Caco-2 (cell line): Measurements from ENCODE around the gene HRH2. TPM values are rescaled to one million over a fixed set of nuclear protein-coding genes. Genes with fewer than 3 reads are reported as not detected.

Experiments used
- BruUV-seq: library from RNA; stranded (reverse); fragments of 400-500 nt; replicated peaks from 2 replicates; lab custom pipeline; 2021; lab: Mats Ljungman, UMichigan
- CTCF ChIA-PET: fragments of 300-600 bp; sonication (Branson Sonifier 250); formaldehyde crosslinking; loops from one replicate; lab custom pipeline; 2022; ENCODE audit warnings: antibody characterized with exemption; lab: Charles Lee
- POLR2A ChIA-PET: fragments of 300-600 bp; sonication (Branson Sonifier 250); formaldehyde crosslinking; loops from one replicate; lab custom pipeline; 2022; ENCODE audit warnings: antibody characterized with exemption; lab: Charles Lee
- DNase-seq, 2 experiments: peaks; one replicate each; pipeline versions ENCODE4 v3.0.0 to v3.0.0-alpha.2; 2020 to 2022
- H3K27me3 ChIP-seq: replicated peaks from 2 replicates; pipeline ENCODE4 v1.6.0; 2011; ENCODE audit warnings: low read length; ENCODE audit not compliant: control insufficient read depth, insufficient read depth
- H3K36me3 ChIP-seq: 2 replicates; pipeline ENCODE4 v1.5.1; 2011; ENCODE audit warnings: low read length; ENCODE audit not compliant: control insufficient read depth, insufficient read depth
- H3K4me1 ChIP-seq: fragments of 250-450 bp; sonication (Bioruptor Pico); 2 replicates; pipeline ENCODE4 v1.5.1; 2020; ENCODE audit warnings: mild to moderate bottlenecking
- H3K4me3 ChIP-seq: 2 replicates; pipeline ENCODE4 v1.5.1; 2011; ENCODE audit warnings: low read depth, mild to moderate bottlenecking, control low read depth, low read length
- H3K9me3 ChIP-seq: fragments of 250-450 bp; sonication (Bioruptor Pico); 2 replicates; pipeline ENCODE4 v1.5.1; 2020; ENCODE audit warnings: mild to moderate bottlenecking, moderate library complexity
- H3K27ac Mint-ChIP-seq: one replicate; pipeline ENCODE4 v1.8.0; 2022; ENCODE audit warnings: mixed read lengths; ENCODE audit not compliant: unreplicated experiment
- H3K27me3 Mint-ChIP-seq: one replicate; pipeline ENCODE4 v1.8.0; 2022; ENCODE audit warnings: mixed read lengths; ENCODE audit not compliant: insufficient read depth, unreplicated experiment
- H3K36me3 Mint-ChIP-seq: one replicate; pipeline ENCODE4 v1.8.0; 2022; ENCODE audit warnings: mild to moderate bottlenecking, mixed read lengths; ENCODE audit not compliant: insufficient read depth, unreplicated experiment
- H3K4me1 Mint-ChIP-seq: one replicate; pipeline ENCODE4 v1.8.0; 2022; ENCODE audit warnings: low read depth, mixed read lengths; ENCODE audit not compliant: unreplicated experiment
- H3K4me3 Mint-ChIP-seq: one replicate; pipeline ENCODE4 v1.8.0; 2022; ENCODE audit warnings: mild to moderate bottlenecking, moderate library complexity, mixed read lengths; ENCODE audit not compliant: unreplicated experiment
- H3K9me3 Mint-ChIP-seq: one replicate; pipeline ENCODE4 v1.8.0; 2022; ENCODE audit warnings: mixed read lengths; ENCODE audit not compliant: unreplicated experiment
- intact Hi-C: fragments of 100-400 bp; cut with micrococcal nuclease; formaldehyde crosslinking; loops from one replicate; pipeline ENCODE4 v1.10.0; 2022; ENCODE audit not compliant: unreplicated experiment
- total RNA-seq: library from RNA; stranded (reverse); gene quantifications from 2 replicates; pipeline ENCODE4 v1.2.3, GENCODE V29; 2022
- TF ChIP-seq, protein P1 (sequence below), 2 experiments: fragments of 200-600 bp in 1 of 2; IDR thresholded peaks; 1 replicate in 1 of 2; 2 replicates in 1 of 2; pipeline versions ENCODE4 v1.5.1 to v1.8.0; 2011 to 2022; ENCODE audit warnings: antibody characterized with exemption in 1 of 2, control low read depth in 1 of 2, inconsistent platforms in 1 of 2, low read depth in 1 of 2, low read length in 1 of 2, mild to moderate bottlenecking in 1 of 2, moderate library complexity in 1 of 2; ENCODE audit not compliant: insufficient read depth in 1 of 2, severe bottlenecking in 1 of 2, unreplicated experiment in 1 of 2

The HRH2 gene
- total RNA-seq, 1 experiment from 2014 or later, result not detected

DNA sequence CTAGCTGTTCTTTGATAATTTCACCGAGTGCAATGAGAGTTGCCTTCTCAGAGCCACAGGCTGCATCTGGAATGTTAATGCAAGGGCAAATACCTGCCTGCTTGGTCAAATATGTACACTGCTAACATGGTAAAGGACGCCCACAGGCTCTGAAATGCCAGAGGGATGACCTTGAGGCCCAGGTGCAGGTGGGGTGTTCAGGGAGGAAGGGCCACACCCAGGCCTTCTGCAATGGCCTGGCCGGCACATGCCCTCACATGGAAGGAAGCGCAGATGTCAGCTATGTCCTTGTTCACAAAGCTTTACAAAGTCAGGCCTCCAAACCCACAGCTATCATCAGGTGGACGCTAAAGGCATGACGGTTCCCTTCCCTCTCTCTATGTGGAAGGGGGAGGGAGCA lies 48.6 kb downstream of the HRH2 start:
- Histone ChIP-seq H3K27me3 (no peaks in the 10 kb centered on the region), H3K4me1 (peaks cover 15% of the 10 kb centered on the region), H3K4me3 (no peak overlapping the region), H3K36me3 (no peaks in the 10 kb centered on the region), H3K9me3 (no peaks in the 10 kb centered on the region)
- TF ChIP-seq, protein P1, sequence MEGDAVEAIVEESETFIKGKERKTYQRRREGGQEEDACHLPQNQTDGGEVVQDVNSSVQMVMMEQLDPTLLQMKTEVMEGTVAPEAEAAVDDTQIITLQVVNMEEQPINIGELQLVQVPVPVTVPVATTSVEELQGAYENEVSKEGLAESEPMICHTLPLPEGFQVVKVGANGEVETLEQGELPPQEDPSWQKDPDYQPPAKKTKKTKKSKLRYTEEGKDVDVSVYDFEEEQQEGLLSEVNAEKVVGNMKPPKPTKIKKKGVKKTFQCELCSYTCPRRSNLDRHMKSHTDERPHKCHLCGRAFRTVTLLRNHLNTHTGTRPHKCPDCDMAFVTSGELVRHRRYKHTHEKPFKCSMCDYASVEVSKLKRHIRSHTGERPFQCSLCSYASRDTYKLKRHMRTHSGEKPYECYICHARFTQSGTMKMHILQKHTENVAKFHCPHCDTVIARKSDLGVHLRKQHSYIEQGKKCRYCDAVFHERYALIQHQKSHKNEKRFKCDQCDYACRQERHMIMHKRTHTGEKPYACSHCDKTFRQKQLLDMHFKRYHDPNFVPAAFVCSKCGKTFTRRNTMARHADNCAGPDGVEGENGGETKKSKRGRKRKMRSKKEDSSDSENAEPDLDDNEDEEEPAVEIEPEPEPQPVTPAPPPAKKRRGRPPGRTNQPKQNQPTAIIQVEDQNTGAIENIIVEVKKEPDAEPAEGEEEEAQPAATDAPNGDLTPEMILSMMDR (IDR thresholded peaks at IDR 0.05; ENCODE audit: insufficient read depth in 1 of 2, low read depth in 1 of 2, low read length in 1 of 2, severe bottlenecking in 1 of 2, unreplicated experiment in 1 of 2), result no peak
- Mint-ChIP-seq H3K4me1 (peaks cover 26% of the 10 kb centered on the region), H3K27me3 (peaks cover 4% of the 10 kb centered on the region), H3K36me3 (peaks cover 6% of the 10 kb centered on the region), H3K9me3 (peaks cover 10% of the 10 kb centered on the region), H3K27ac (peak overlapping the region; percentile 63), H3K4me3 (no peak overlapping the region)
- intact Hi-C loops, result loop anchor here (1.0 kb wide), 1 partner anchor 172 kb away; no protein-coding TSS in a partner anchor
- BruUV-seq, result no TSS peak
- DNase-seq, result peak; percentile 84 to 88
- ChIA-PET POLR2A (no interaction called here), CTCF (interaction anchor here (0.6 to 2.4 kb wide), 5 partner anchors 12 to 241 kb away, joined by 3 to 22 read pairs (median 6); no protein-coding TSS in a partner anchor)

DNA sequence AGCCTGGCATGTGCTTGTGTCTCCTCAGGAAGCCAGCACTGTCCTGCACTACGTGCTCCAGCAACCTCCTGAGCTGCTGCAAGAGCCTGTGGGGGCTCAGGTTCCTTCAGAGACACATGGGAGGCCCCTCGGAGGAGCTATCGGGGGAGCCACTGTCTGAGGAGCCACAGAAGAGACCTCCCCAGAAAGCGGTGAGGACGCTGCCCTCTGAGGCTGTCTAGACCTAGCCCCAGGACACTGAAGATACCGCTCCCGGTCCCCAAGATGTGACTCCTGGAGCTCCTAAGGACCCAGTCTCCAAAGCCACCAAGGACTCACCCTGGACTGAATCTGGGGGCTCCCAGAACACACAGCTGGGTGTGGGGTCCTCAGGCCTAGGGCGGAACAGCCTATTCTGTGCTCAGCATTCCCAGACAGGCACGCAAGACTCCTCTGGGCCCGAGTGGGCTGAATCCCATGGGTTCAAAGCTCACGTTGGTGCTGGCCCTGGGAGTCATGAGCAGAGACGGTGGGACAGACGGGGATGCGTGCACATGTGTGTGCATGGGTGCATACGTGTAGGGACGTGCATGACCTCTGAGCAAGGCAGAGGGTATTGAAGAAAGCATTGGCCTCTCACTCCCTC lies 50.0 kb downstream of the HRH2 start:
- intact Hi-C loops, result no loop called here
- no peaks in the 10 kb centered on the region for H3K27me3 ChIP-seq
- no peaks in the 10 kb centered on the region for H3K36me3 ChIP-seq
- H3K9me3 ChIP-seq, result no peaks in the 10 kb centered on the region
- CTCF ChIA-PET, result interaction anchor here (0.6 to 2.4 kb wide), 2 partner anchors 11 to 1379 kb away, joined by 5 to 22 read pairs; partner anchors contain the start of gene FGFR4
- peaks cover 15% of the 10 kb centered on the region for H3K4me1 ChIP-seq
- Mint-ChIP-seq H3K4me3 (no peak overlapping the region), H3K27ac (no peak overlapping the region), H3K9me3 (no peaks in the 10 kb centered on the region), H3K27me3 (no peaks in the 10 kb centered on the region), H3K36me3 (no peaks in the 10 kb centered on the region), H3K4me1 (peaks cover 20% of the 10 kb centered on the region)
- no TSS peak for BruUV-seq
- H3K4me3 ChIP-seq, result no peak overlapping the region
- TF ChIP-seq, protein P1 (IDR thresholded peaks at IDR 0.05; ENCODE audit: insufficient read depth in 1 of 2, low read depth in 1 of 2, low read length in 1 of 2, severe bottlenecking in 1 of 2, unreplicated experiment in 1 of 2), result no peak
- DNase-seq, result peak in 1 of 2 experiments; percentile 25
- POLR2A ChIA-PET, result no interaction called here

DNA sequence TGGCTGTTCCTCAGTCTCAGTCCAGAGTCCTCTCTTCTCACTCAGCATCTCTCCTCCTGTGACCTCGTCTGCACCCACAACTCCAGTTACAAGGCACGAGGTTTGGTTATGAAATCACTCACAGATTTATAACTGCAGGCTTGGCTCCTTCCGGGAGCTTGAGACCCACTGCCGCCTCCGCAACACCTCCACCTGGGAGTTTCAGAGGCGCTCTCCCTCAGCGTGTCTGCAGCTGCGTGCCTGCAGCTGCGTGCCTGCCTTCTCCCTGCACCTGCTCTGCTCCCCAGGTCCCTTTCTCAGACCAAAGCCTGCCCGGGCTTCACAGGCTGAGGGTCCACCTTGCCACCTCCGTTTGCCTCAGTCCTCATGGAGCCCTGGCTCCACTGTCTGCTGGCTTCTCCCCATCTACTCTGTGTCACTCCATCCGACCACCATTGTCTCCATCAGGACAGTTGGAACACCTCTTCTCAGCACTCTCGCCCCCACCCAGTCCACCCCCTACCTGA lies 51.5 kb downstream of the HRH2 start:
- no peaks in the 10 kb centered on the region for H3K36me3 ChIP-seq
- no peaks in the 10 kb centered on the region for H3K27me3 ChIP-seq
- no peak overlapping the region for H3K4me3 Mint-ChIP-seq
- no peak overlapping the region for H3K4me3 ChIP-seq
- H3K27me3 Mint-ChIP-seq, result no peaks in the 10 kb centered on the region
- H3K4me1 Mint-ChIP-seq, result peaks cover 20% of the 10 kb centered on the region
- TF ChIP-seq, protein P1 (IDR thresholded peaks at IDR 0.05; ENCODE audit: insufficient read depth in 1 of 2, low read depth in 1 of 2, low read length in 1 of 2, severe bottlenecking in 1 of 2, unreplicated experiment in 1 of 2), result no peak
- intact Hi-C loops, result no loop called here
- H3K4me1 ChIP-seq, result peaks cover 15% of the 10 kb centered on the region
- no TSS peak for BruUV-seq
- no peaks in the 10 kb centered on the region for H3K9me3 Mint-ChIP-seq
- no peaks in the 10 kb centered on the region for H3K9me3 ChIP-seq
- H3K27ac Mint-ChIP-seq, result peak overlapping the region; percentile 67
- POLR2A ChIA-PET, result no interaction called here
- CTCF ChIA-PET, result no interaction called here
- H3K36me3 Mint-ChIP-seq, result no peaks in the 10 kb centered on the region
- DNase-seq, result peak in 1 of 2 experiments; percentile 34
